IPS-15b (cell line): Measurements from ENCODE around the gene DHDDS.
"Not testable (repeated sequence)": the region's sequence is repeated elsewhere in the genome, so short reads cannot be mapped to it uniquely, and the experiment has no call there.

Source experiments
- H3K27me3 ChIP-seq: one replicate; pipeline ENCODE4 v1.6.1; 2013; ENCODE audit warnings: low read length; ENCODE audit not compliant: control insufficient read depth, insufficient read depth
- H3K36me3 ChIP-seq: one replicate; pipeline ENCODE4 v1.6.1; 2013; ENCODE audit warnings: low read length; ENCODE audit not compliant: control insufficient read depth, insufficient read depth
- H3K4me1 ChIP-seq: one replicate; pipeline ENCODE4 v1.6.1; 2013; ENCODE audit warnings: mild to moderate bottlenecking, low read length; ENCODE audit not compliant: control insufficient read depth, insufficient read depth
- H3K4me3 ChIP-seq: one replicate; pipeline ENCODE4 v1.5.1; 2013; ENCODE audit warnings: low read depth, low read length
- H3K9ac ChIP-seq: one replicate; pipeline ENCODE4 v1.6.1; 2013; ENCODE audit warnings: low read depth, mild to moderate bottlenecking, low read length
- H3K9me3 ChIP-seq: one replicate; pipeline ENCODE4 v1.6.1; 2013; ENCODE audit warnings: mild to moderate bottlenecking, low read length; ENCODE audit not compliant: control insufficient read depth, insufficient read depth

Gene DHDDS, protein sequence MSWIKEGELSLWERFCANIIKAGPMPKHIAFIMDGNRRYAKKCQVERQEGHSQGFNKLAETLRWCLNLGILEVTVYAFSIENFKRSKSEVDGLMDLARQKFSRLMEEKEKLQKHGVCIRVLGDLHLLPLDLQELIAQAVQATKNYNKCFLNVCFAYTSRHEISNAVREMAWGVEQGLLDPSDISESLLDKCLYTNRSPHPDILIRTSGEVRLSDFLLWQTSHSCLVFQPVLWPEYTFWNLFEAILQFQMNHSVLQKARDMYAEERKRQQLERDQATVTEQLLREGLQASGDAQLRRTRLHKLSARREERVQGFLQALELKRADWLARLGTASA

DNA sequence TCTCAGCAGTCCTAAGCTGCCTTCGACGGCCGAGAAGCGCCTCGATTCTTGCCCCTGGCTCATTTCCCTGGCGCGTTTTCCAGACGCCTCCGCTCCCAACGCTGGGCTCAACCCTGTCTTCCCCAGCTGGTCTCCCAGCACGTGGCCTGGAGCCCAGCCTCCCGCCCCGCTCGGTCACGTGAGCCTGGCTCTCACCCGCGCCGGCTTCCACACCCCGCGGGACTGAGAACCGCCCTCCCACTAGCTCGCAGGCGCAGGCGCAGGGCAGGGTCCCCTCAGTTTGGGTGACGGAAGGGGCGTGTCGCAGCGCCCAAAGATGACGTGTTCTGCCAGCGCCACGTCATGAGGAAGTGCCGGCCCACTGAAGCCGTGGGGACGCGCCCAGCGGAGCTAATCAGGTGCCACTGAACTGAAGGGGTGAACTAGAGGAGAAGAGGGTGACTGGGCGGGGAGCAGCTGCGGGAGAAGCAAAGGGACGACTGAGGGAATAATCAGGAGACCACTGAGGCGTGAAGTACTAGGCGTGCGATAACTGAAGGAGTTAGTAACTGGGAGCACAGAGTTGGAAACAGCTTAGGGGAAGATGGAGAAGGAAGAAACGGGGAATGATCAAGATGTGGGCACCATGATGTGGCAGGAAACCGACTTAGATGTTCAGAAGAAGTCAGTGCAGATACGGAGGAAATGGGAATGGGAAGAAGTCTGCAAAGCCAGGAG, at the start of gene DHDDS:
TSS of gene DHDDS (plus strand) at position 343 of the 717 bp plus-strand sequence. CDS start 625 bp downstream, outside the sequence.
- Histone ChIP-seq H3K9ac (peak within 1 kb of the TSS; percentile 79), H3K9me3 (no peaks in the 10 kb centered on the region)

DNA sequence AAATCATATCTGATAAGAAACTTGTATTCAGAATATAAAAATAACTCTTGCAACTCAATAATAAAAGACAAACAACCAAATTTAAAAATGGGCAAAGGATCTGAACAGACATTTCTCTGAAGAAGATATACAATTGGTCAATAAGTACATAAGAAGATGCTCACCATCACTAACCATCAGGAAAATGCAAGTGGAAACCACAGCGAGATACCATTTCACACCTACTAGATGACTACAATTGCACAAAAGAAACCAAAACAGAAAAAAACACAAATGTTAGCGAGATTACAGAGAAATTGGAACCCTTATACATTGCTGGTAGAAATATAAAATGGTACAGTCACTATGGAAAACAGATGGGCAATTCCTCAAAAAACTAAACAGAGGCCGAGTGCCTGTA, 48.0 kb upstream of the DHDDS start:
- H3K4me1 ChIP-seq: peaks cover 4% of the 10 kb centered on the region
- no peaks in the 10 kb centered on the region for H3K9me3 ChIP-seq
- no peaks in the 10 kb centered on the region for H3K36me3 ChIP-seq
- no peaks in the 10 kb centered on the region for H3K27me3 ChIP-seq
- H3K4me3 ChIP-seq: no peak overlapping the region
- H3K9ac ChIP-seq: no peak overlapping the region

More for the DNA sequence above, at the start of gene DHDDS:
- Histone ChIP-seq H3K4me3 (peak within 1 kb of the TSS; percentile 83), H3K36me3 (peaks cover 7% of the 10 kb centered on the region), H3K27me3 (no peaks in the 10 kb centered on the region), H3K4me1 (peaks cover 15% of the 10 kb centered on the region)

DNA sequence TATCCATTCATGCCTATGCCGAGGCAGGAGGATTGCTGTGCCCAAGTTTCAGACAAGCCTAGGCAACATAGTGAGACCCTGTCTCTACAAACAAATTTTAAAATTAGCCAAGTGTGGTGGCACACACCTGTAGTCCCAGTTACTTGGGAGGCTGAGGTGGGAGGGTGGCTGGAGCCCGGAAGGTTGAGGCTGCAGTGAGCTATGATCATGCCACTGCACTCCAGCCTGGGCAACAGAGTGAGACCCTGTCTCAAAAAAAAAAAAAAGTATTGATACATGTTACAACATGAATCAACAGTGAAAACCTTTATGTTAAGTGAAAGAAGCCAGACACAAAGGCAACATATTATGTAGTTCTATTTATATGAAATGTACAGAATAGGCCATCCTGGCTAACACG, 47.1 kb upstream of the DHDDS start:
- H3K9me3 ChIP-seq, H3K36me3 ChIP-seq, H3K27me3 ChIP-seq, H3K4me1 ChIP-seq, H3K9ac ChIP-seq, H3K4me3 ChIP-seq: not testable (repeated sequence)

DNA sequence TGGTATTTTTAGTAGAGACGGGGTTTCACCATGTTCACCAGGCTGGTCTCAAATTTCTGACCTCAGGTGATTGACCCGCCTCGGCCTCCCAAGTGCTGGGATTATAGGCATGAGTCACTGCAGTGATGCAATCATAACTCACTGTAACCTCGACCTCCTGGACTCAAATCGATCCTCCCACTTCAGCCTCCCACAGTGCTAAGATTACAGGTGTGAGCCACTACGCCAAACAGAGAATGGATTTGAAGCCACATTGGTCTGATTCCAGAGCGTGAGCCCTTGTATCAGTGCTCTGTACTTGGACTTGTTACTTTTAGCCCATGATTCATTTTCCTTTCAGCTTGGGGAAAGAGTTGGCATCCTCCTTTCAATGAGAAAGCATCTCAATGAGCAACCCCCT, 44.7 kb upstream of the DHDDS start:
- no peaks in the 10 kb centered on the region for H3K9me3 ChIP-seq
- H3K9ac ChIP-seq: no peak overlapping the region
- H3K27me3 ChIP-seq: no peaks in the 10 kb centered on the region
- no peak overlapping the region for H3K4me3 ChIP-seq
- H3K4me1 ChIP-seq: peaks cover 6% of the 10 kb centered on the region
- no peaks in the 10 kb centered on the region for H3K36me3 ChIP-seq

DNA sequence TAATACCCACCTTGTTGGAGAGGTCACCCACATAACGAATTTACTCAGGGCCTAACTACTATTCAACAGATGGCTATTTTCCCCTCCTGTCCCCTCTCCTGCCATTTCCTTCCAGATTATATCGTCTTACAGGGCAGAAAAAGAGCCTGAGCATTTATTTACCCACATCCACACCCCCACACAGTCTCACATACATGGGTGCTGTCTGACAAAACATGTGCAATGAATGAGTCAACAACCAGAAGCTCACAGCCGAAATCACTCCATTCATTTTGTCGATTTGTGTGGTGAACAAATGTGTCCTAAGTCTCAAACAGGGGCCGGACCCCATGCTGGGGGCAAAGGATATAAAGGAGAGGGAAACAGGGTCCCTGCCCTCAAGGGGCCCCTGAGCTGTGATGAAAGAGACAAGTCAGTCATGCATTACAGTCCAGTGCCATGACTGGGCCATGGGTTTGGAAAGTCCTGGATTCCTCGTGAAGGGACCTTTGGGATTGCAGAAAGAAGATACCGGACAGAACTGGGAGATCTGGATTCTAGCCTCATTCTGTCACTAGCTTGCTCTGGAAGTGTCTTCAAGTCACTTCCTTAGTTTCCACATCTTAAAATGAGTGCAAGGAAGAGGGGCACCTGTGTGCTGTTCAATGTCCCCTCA, 43.2 kb upstream of the DHDDS start:
- Histone ChIP-seq H3K9me3 (no peaks in the 10 kb centered on the region), H3K4me3 (no peak overlapping the region), H3K9ac (no peak overlapping the region), H3K4me1 (peaks cover 11% of the 10 kb centered on the region), H3K27me3 (no peaks in the 10 kb centered on the region), H3K36me3 (no peaks in the 10 kb centered on the region)

DNA sequence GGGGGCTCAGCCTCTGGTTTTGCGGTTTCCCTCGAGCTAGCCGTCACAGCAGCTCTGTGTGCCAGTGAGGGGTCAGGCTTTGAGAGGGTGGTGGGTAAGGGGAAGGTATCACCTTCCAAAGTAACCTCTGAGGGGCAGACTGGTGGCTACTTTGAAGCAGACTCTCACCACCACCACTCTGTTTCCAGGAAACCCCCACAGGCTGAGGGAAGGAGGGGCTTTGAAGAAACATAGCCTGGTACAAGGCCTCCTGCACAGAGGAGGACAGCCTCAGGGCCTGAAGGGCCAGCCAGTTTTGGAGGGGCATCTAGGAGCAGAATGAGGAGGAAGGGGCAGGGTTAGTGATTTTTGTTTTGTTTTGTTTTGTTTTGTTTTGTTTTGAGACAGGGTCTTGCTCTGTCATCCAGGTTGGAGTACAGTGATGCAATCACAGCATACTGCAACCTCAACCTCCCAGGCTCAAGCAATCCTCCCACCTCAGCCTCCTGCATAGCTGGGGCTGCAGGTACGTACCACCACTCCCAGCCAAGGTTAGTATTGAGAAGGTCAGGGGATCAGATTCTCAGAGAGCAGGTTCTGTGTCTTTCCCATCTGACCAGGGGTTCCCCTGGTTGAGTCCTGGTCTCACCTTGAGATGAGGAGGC, 42.4 kb upstream of the DHDDS start:
- no peak overlapping the region for H3K4me3 ChIP-seq
- H3K9me3 ChIP-seq: no peaks in the 10 kb centered on the region
- H3K9ac ChIP-seq: no peak overlapping the region
- H3K27me3 ChIP-seq: no peaks in the 10 kb centered on the region
- H3K36me3 ChIP-seq: no peaks in the 10 kb centered on the region
- peaks cover 11% of the 10 kb centered on the region for H3K4me1 ChIP-seq

DNA sequence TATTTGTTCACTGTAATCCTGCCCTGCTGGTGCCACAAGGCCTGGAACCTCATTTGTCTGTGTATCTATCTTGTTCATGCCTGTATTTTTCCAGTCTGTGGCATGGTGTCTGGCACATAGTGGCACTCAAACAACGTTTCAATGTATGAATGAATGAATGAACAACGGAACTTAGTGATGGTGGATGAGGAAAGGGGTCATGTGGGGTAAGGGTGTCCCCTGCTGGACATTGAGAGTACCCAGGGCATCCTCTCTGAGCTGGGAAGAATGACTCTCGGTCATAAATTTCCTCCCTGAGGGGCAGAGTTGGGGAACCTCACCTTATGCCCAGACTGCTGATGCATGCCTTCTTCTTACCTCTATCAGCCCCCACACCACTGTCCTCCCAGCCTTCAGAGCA, 40.7 kb upstream of the DHDDS start:
- Histone ChIP-seq H3K9ac (no peak overlapping the region), H3K4me1 (peaks cover 7% of the 10 kb centered on the region), H3K9me3 (no peaks in the 10 kb centered on the region), H3K27me3 (no peaks in the 10 kb centered on the region), H3K36me3 (no peaks in the 10 kb centered on the region), H3K4me3 (no peak overlapping the region)

DNA sequence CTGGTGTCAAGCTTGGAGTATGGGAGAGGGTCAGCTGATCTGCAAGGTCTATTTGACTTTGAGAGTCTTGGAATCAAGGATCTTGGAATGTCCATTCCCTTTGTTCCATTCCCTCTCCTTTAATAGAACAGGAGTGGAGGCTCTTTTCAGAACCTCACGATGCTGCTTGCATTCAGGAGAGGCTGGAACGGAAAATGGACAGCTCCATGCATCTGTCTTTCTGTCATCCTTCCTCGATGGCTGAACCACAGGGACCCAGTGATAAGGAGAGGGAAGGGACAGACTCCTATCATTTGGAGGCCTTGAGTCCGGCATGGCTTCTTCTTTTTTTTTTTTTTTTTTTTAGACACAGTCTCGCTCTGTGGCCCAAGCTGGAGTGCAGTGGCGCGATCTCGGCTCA, 36.4 kb upstream of the DHDDS start:
- H3K9me3 ChIP-seq: no peaks in the 10 kb centered on the region
- no peak overlapping the region for H3K4me3 ChIP-seq
- H3K4me1 ChIP-seq: peaks cover 7% of the 10 kb centered on the region
- no peaks in the 10 kb centered on the region for H3K36me3 ChIP-seq
- H3K9ac ChIP-seq: no peak overlapping the region
- no peaks in the 10 kb centered on the region for H3K27me3 ChIP-seq

DNA sequence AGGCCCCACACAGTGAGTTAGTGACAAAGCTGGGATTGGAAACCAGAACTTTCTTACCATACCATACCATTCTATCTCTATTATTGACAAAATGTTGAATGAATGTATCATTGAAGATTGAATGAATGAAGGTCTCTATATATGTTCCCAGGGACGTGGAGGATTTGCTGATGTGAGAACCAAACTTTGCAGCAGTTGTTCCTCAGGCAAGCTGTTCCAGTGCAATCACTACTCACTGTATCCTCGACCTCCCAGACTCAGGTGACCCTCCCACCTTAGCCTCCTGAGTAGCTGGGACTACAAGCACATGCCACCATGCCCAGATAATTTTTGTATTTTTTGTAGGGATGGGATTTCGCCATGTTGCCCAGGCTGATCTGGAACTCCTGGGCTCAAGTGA, 33.1 kb upstream of the DHDDS start:
- Histone ChIP-seq H3K9ac (no peak overlapping the region), H3K9me3 (no peaks in the 10 kb centered on the region), H3K4me1 (no peaks in the 10 kb centered on the region), H3K4me3 (no peak overlapping the region), H3K36me3 (no peaks in the 10 kb centered on the region), H3K27me3 (no peaks in the 10 kb centered on the region)

DNA sequence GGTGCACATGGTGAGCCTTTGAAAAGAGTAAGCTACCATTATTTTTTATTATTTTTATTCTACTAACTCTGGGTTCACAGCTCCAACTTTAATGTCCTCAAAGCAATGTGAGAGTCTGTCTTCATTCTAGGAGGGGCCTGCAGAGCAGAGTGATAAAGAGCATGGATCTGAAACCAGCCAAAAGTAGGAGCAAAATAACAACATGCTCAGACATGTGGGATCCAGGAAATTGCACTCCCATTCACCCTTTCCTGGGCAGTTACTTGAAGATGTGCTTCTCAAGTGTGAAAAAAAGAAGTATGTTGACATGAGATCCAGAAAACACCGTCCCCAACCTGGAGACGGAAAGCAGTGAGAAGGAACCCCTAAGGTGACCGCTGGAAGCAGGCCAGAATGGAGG, 30.2 kb upstream of the DHDDS start:
- H3K36me3 ChIP-seq: no peaks in the 10 kb centered on the region
- H3K9ac ChIP-seq: no peak overlapping the region
- H3K4me3 ChIP-seq: no peak overlapping the region
- H3K9me3 ChIP-seq: no peaks in the 10 kb centered on the region
- H3K4me1 ChIP-seq: no peaks in the 10 kb centered on the region
- H3K27me3 ChIP-seq: no peaks in the 10 kb centered on the region

DNA sequence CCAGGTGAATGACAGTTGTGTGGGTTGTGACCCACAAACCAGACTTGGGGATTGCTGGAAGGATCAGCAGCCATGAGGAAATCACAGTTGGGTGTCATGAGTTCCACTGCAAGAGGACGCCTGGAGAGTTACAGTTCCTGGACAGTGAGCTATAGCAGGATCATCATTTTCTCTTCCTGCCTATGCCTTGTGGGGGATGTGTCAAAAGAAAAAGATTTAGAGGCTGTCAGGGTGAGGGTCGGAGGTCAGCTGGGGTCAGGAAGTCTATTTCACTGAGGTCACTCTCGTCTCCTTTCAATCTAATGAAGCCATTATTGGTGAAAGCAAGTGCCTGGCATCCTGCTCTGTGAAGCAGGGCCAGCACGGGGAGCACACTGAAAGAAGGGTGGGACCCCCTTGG, 28.5 kb upstream of the DHDDS start:
- H3K4me3 ChIP-seq: no peak overlapping the region
- no peaks in the 10 kb centered on the region for H3K36me3 ChIP-seq
- no peak overlapping the region for H3K9ac ChIP-seq
- H3K27me3 ChIP-seq: no peaks in the 10 kb centered on the region
- H3K9me3 ChIP-seq: no peaks in the 10 kb centered on the region
- H3K4me1 ChIP-seq: no peaks in the 10 kb centered on the region
